Thoracic aorta (tissue), 2 donors: Measurements from ENCODE around the gene PSTPIP2. TPM values are rescaled to one million over a fixed set of nuclear protein-coding genes. Genes with fewer than 3 reads are reported as not detected.

ENCODE experiments used
- ATAC-seq: fragments of 150-250 bp; one replicate; pipeline ENCODE4 v1.8.0; 2017; ENCODE audit warnings: low read depth; ENCODE audit not compliant: insufficient number of reproducible peaks, low FRiP score
- DNase-seq: peaks from one replicate; pipeline ENCODE4 v3.0.0-alpha.2; 2020; ENCODE audit warnings: low spot score
- H3K27ac ChIP-seq, 2 donors: fragments of 200-600 bp; sonication (generic); 1 replicate in 1 of 2; 2 replicates in 1 of 2; pipeline ENCODE4 v1.5.1; 2016; ENCODE audit warnings: mild to moderate bottlenecking in 2 of 2, moderate library complexity in 2 of 2
- H3K27me3 ChIP-seq: fragments of 200-600 bp; sonication (generic); replicated peaks from 2 replicates; pipeline ENCODE4 v1.6.0; 2016; ENCODE audit warnings: mild to moderate bottlenecking; ENCODE audit not compliant: insufficient read depth
- H3K36me3 ChIP-seq: fragments of 200-600 bp; sonication (generic); one replicate; pipeline ENCODE4 v1.5.1; 2016
- H3K4me1 ChIP-seq, 2 donors: fragments of 200-600 bp; sonication (generic); 1 replicate in 1 of 2; 2 replicates in 1 of 2; pipeline versions ENCODE4 v1.5.1 to v1.6.0; 2016; ENCODE audit warnings: low read depth in 2 of 2, mild to moderate bottlenecking in 1 of 2; ENCODE audit not compliant: control insufficient read depth in 1 of 2
- H3K4me3 ChIP-seq: fragments of 200-600 bp; sonication (generic); 2 replicates; pipeline ENCODE4 v1.5.1; 2016; ENCODE audit warnings: mild to moderate bottlenecking
- H3K9me3 ChIP-seq: fragments of 200-600 bp; sonication (generic); 2 replicates; pipeline ENCODE4 v1.5.1; 2016
- total RNA-seq, 2 donors: library from RNA; depleted of rRNA; stranded (reverse); fragments of >200 nt; gene quantifications; one replicate each; pipeline versions ENCODE4 v1.1.0 to v1.2.3, GENCODE V29; 2016
- TF ChIP-seq, protein P1 (sequence below): fragments of 200-600 bp; sonication (generic); IDR thresholded peaks from one replicate; pipeline ENCODE4 v1.5.1; 2019; ENCODE audit warnings: antibody characterized with exemption

The PSTPIP2 gene
- total RNA-seq, 2 donors from 2014 or later: 11.9 to 21.5 TPM

DNA sequence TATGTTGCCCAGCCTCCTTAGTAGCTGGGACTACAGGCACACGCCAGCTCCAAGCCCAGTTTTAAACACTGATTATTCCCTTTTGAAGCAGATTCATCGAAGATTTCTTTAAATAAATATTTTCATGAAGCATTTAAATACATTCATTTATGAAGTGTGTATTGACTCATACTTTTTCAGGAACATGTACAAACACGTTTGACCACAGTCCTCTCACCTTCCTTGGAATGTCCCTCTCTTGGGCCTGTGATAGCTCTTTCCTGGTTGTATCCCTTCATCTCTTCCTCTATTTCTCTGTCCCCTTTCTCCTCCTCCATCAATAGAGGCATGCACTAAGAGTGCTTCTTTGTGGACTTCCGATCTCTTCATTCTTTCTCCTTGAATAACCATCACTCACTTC is 2.5 kb downstream of the PSTPIP2 start:
- H3K27ac ChIP-seq: peak overlapping the region in 1 of 2 donors; percentile 4
- TF ChIP-seq, protein P1, sequence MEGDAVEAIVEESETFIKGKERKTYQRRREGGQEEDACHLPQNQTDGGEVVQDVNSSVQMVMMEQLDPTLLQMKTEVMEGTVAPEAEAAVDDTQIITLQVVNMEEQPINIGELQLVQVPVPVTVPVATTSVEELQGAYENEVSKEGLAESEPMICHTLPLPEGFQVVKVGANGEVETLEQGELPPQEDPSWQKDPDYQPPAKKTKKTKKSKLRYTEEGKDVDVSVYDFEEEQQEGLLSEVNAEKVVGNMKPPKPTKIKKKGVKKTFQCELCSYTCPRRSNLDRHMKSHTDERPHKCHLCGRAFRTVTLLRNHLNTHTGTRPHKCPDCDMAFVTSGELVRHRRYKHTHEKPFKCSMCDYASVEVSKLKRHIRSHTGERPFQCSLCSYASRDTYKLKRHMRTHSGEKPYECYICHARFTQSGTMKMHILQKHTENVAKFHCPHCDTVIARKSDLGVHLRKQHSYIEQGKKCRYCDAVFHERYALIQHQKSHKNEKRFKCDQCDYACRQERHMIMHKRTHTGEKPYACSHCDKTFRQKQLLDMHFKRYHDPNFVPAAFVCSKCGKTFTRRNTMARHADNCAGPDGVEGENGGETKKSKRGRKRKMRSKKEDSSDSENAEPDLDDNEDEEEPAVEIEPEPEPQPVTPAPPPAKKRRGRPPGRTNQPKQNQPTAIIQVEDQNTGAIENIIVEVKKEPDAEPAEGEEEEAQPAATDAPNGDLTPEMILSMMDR: no peak
- no peaks in the 10 kb centered on the region for H3K9me3 ChIP-seq
- ATAC-seq: no peak
- peaks cover 7 to 25% of the 10 kb centered on the region in 2 donors for H3K4me1 ChIP-seq
- DNase-seq: no peak
- H3K36me3 ChIP-seq: no peaks in the 10 kb centered on the region
- no peaks in the 10 kb centered on the region for H3K27me3 ChIP-seq
- H3K4me3 ChIP-seq: no peak overlapping the region

DNA sequence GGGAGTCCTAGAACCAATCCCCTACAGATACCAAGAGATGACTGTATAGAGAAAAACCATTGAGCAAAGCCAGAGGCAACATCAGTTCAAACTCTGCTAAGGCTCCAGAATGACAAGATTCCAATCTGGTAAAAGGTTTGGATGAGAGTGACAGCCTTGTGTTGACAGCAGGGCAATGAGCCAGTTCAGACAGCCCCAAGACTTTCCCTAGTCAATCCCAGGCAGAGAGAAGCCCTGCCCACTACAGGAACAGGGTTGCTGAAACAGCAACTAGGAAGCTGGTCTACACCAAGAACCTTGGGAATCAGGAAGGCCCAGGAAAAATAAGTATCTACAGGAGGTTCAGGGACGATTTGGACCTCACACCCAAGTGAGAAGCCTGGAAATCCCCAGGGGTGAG is 3.3 kb downstream of the PSTPIP2 start:
- DNase-seq (no peak), ATAC-seq (no peak)
- Histone ChIP-seq H3K27me3 (no peaks in the 10 kb centered on the region), H3K9me3 (no peaks in the 10 kb centered on the region), H3K4me1 (peaks cover 7 to 25% of the 10 kb centered on the region in 2 donors), H3K36me3 (no peaks in the 10 kb centered on the region), H3K4me3 (no peak overlapping the region), H3K27ac (no peak overlapping the region)
- TF ChIP-seq, protein P1: no peak

DNA sequence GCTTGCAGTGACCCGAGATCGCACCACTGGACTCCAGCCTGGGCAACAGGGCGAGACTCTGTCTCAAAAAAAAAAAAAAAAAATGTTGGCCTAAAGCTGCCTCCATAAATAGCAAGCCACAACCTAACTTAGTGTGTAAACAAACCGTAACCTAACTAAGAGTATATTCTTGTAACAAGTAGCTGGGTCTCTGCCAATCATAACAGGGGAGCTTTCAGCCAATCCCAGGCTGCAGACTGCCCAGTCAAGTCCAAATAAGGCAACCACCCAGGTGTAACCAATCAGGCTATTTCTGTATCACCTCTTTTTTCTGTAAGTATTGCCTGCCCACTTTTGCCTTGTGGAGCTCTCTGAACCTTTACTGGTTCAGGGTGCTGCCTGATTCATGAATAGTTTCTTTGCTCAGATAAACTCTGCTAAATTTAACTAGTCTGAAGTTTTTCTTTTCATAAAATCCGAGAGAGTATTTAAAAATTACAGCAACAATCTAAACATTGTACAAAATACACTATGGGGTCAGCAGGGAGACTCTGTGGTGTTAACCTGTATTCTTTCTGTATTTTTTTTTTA is 4.5 kb downstream of the PSTPIP2 start:
- no peaks in the 10 kb centered on the region for H3K36me3 ChIP-seq
- no peak overlapping the region for H3K27ac ChIP-seq
- H3K9me3 ChIP-seq: no peaks in the 10 kb centered on the region
- no peaks in the 10 kb centered on the region for H3K27me3 ChIP-seq
- ATAC-seq (no peak), DNase-seq (no peak)
- no peak overlapping the region for H3K4me3 ChIP-seq
- TF ChIP-seq, protein P1: no peak
- H3K4me1 ChIP-seq: peaks cover 7 to 15% of the 10 kb centered on the region in 2 donors

DNA sequence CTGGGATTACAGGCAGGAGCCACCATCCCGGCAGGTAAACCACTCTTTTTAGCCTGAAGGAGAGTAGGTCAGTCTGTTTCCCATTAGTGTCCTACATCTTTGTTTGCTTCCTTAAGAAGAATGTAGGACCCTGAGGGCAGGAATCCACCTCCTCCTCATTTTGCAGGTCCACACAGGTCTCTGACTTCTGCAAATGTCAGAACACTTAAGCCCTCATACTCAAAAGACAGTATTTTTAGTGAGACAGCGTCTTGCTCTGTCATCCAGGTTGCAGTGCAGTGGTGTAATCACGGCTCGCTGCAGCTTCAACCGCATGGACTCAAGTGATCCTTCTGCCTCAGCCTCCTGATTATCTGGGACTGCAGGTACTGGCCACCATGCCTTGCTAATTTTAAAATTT is 9.3 kb downstream of the PSTPIP2 start:
- TF ChIP-seq, protein P1: no peak
- no peaks in the 10 kb centered on the region for H3K9me3 ChIP-seq
- H3K27ac ChIP-seq: no peak overlapping the region
- no peak overlapping the region for H3K4me3 ChIP-seq
- no peaks in the 10 kb centered on the region for H3K27me3 ChIP-seq
- H3K36me3 ChIP-seq: no peaks in the 10 kb centered on the region
- no peaks in the 10 kb centered on the region for H3K4me1 ChIP-seq
- DNase-seq: no peak
- ATAC-seq: no peak

DNA sequence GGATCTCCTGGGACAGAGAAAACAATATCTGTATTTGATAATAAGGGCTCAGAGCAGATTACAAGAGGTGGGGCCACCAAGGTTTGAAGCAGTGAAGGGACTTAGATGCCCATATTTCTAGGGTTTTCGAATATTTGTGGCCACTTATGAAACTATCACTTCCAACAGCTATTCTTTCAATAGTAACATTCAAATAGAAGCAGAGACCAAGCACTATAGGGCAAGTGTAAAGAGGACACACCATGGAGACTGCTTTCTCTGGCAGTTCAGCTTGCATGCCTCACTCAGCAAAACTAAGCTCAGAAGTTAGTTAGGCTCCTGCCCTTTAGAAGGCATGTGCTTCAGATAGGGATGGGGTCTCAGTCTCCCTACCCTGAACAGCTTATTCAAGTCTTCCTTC is 10.3 kb downstream of the PSTPIP2 start:
- no peak overlapping the region for H3K4me3 ChIP-seq
- no peaks in the 10 kb centered on the region for H3K36me3 ChIP-seq
- no peaks in the 10 kb centered on the region for H3K9me3 ChIP-seq
- no peak for ATAC-seq
- H3K27me3 ChIP-seq: no peaks in the 10 kb centered on the region
- TF ChIP-seq, protein P1: no peak
- no peak for DNase-seq
- no peaks in the 10 kb centered on the region for H3K4me1 ChIP-seq
- no peak overlapping the region for H3K27ac ChIP-seq
